Measurements from ENCODE around the gene IPCEF1. TPM values are rescaled to one million over a fixed set of nuclear protein-coding genes. Genes with fewer than 3 reads are reported as not detected.

Gene IPCEF1
- polyA plus RNA-seq, 4 donors, result 5.5 to 8.4 (median 7.0) TPM

DNA sequence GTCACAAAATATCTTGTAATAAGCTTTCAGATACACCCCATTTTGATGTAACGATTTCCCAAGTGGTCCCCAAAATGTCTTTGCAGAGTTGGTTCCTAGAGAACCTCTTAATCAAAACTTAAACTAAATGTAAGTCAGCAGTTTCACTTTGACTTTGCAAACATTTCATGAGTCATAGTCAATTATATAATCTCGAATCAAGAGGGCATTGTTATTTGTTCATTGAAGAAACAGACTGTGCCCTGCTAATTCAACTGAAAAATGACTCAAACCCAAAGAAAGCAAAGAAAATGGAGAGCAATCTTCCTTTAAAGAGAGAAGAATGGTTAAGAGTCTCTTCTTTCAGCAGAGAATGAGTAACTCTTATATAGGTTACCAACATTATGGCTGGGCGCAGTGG lies 58.3 kb downstream of the IPCEF1 start:
- DNase-seq (ENCODE audit: low read depth in 4 of 4, low spot score in 2 of 4), result no peak

DNA sequence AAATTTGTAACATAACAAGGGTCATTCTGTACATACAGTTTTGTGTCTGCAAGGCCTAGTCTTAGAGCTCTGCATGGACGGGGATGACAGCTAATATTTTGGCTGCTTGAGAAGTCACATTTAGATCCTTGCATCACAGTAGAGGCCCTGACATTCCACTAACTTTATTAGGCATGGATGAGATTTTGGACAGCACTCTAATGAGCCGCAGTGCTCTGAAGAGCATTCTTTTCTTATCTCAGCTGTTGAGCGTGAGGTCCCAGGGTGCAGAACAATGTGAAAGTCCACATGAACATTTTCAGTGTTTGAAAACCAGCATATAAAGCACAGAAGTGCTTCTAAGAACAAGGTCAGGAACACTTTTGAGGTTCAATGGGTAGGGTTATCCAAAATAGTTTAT lies 58.9 kb downstream of the IPCEF1 start:
- no peak for DNase-seq (ENCODE audit: low read depth in 4 of 4, low spot score in 2 of 4)

DNA sequence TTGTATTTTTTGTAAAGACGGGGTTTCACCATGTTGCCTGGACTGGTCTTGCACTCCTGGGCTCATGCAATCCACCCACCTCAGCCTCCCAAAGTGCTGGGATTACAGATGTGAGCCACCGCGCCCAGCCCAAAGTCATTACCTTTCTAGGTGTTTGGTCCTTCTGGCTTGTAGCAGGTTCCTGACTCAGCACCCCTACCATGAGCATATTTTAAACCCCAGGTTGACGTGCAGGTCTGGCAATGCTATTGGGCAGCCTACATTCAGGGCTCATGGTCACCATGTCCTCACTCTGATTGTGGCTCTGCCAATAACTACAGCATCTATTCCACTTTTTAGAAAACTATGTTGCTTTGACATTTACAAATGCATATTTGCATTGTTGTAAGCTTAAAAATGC lies 59.4 kb downstream of the IPCEF1 start:
- DNase-seq (ENCODE audit: low read depth in 4 of 4, low spot score in 2 of 4), result no peak

DNA sequence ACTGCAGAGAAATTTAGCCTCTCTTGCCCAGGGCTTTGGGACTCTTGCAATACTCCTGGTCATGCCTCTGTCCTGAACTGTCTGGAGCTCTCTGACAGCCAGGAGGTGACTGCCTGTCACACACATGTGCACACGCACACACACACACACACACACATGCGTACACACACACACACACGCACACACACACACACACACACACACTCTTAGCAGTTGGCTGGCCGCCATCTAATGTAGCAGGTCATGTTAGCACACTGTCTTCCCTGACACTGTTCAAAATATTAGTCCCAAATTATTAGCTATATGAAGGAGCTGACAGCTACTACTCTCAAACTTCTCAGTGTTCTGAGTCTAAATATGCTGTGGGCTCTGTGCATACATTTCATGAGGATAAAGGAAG lies 60.9 kb downstream of the IPCEF1 start:
- no peak for DNase-seq (ENCODE audit: low read depth in 4 of 4, low spot score in 2 of 4)

DNA sequence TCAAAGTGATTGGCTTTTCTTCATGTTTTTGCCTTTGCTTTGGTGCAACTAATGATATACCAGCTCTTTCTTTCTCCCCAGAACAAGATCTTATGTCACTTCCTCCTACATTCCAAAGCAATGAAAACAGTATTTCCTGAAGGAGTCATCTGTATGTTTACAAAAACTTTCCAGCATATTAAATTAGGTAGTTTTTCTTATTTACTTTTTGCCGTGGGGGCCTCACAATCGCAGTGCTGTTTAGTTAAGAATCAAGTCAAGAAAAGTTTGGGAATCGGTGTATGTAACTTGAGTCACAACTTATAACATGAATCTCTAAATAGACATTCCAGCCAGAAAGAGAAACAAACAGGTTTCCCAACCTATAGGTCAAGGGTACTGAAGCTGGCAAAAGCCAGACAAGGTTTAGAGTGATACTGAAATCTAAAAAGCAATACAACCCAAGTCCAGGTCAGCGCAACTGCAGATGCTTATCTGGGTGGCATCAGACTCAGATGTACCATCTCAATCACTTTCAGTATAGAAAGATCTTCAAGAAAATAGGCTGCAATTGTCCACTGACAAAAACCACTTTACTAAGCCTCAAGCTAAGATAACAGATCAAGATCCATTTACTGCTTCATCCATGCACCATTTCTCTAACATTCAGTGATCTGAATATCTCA lies 63.6 kb downstream of the IPCEF1 start:
- DNase-seq (ENCODE audit: low read depth in 4 of 4, low spot score in 2 of 4), result no peak

DNA sequence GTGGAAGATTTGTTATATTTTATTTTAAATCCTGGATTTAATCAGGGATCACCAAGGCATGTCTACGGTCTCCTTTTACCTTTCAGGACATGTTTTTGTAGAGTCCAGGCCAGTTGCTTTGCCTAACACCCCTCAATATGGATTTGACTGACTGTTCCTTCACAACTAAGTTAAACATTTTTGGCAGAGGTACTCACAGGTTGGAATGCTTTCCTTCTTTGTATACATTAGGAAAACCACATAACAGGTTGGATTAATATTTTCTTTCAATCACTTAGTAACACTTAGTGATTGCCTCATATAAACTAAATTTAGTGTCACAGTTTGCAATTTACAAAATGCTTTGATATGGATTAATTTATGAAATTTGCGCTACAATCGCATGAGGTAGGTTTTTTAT lies 64.5 kb downstream of the IPCEF1 start:
- no peak for DNase-seq (ENCODE audit: low read depth in 4 of 4, low spot score in 2 of 4)

DNA sequence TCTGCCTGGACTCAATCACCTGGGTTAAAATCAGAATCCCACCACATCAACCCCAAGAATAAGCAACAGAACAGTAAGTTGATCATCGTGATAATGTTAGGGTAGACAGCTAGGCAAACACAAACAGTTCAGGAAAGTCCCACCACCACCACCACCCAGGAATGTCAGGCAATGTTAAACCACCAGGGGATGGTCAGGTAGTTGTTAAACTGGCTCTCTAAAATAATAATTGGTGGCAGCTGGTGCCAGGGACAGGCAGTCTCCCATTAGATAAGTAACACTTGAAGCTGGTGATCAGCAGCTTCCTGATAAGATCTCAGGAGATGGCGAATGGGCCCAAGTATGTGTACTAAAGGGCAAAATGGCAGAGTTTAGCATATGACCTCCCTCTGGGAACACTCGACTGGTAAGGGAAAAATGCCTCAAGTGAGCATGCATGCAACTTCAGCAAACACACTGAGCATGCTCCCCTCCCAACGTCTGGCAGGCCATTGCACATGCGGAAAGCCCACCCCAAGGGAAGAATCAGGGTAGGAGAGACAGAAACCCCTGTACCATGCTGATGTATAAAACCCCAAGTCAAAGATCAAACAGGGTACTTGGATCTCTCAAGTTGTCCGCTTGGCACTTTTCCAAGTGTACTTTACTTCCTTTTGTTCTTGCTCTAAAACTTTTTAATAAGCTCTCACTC lies 66.6 kb downstream of the IPCEF1 start:
- no peak for DNase-seq (ENCODE audit: low read depth in 4 of 4, low spot score in 2 of 4)

DNA sequence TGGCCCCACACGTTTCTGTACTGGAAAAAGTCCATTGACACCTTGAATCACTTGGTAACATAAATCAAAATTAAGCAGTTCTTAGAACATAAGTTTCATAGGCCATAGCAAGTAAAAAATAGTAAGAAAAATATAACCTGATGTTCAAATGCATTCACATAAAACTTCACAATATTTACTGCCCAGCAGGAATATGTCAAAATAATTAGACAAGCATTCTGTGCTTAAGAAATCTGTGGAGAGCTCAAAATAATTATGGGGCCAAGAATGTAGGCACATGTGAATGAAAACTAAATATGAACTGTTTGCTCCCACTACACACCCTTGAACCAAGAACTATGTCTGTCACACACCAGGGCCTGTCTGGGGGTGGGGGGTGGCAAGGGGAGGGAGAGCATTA lies 70.8 kb downstream of the IPCEF1 start:
- no peak for DNase-seq (ENCODE audit: low read depth in 4 of 4, low spot score in 2 of 4)

DNA sequence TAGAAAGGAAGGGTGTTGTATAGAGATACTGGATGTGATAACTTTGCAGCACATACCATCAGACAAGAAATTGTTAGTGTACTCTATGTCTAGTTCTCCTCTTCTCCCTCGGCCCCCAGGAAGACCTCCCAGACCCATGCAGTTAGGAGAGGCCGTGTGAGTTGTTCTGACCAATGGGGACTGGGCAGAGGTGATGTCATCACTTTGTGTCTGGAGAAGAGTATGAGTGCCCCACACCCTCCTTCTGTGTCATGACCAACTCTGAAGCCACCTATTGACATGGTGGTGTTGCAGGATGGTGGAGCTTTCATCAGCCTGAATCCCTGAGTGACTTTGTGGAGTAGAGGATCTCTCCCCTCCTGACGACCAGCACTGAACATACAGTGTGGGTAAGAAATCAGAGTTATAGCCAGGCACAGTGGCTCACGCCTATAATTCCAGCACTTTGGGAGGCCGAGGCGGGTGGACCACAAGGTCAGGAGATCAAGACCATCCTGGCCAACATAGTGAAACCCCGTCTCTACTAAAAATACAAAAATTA lies 72.2 kb downstream of the IPCEF1 start:
- DNase-seq (ENCODE audit: low read depth in 4 of 4, low spot score in 2 of 4), result no peak

DNA sequence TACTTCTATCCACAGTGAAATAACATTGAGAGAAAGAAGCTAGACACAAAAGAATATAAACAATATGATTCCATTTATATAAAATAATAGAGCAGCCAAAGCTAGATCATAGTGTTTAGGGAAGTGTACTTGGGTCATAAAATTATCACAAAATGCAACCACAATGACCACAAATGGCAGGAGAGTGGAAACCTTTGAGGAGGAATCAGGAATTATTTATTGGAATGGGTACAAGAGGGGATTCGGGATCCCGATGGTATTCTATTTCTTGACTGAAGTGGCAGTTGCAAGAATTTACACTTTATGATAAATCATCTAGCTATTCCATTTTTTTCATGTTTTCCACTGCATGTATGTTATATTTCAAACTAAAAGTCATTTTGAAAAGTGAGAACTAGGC lies 76.1 kb downstream of the IPCEF1 start:
- no peak for DNase-seq (ENCODE audit: low read depth in 4 of 4, low spot score in 2 of 4)

DNA sequence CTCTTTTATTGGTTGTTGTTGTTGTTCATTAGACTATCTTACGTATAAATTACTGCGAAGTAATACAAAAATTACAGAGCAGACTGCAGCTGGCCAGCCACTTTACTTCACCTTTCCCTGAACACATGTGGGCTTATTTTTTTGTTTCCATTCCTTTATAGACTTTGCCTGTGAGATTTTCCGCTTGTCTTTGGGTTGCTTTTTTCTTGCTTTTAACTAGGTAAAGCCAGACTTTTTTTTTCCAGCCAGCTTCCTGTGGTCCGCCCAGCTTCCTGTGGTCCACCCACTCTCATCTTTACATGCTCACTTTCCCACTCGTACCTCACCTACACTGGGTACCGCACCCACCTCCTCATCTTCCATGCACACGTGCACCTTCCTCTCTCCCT lies 79.0 kb downstream of the IPCEF1 start:
- no peak for DNase-seq (ENCODE audit: low read depth in 4 of 4, low spot score in 2 of 4)

DNA sequence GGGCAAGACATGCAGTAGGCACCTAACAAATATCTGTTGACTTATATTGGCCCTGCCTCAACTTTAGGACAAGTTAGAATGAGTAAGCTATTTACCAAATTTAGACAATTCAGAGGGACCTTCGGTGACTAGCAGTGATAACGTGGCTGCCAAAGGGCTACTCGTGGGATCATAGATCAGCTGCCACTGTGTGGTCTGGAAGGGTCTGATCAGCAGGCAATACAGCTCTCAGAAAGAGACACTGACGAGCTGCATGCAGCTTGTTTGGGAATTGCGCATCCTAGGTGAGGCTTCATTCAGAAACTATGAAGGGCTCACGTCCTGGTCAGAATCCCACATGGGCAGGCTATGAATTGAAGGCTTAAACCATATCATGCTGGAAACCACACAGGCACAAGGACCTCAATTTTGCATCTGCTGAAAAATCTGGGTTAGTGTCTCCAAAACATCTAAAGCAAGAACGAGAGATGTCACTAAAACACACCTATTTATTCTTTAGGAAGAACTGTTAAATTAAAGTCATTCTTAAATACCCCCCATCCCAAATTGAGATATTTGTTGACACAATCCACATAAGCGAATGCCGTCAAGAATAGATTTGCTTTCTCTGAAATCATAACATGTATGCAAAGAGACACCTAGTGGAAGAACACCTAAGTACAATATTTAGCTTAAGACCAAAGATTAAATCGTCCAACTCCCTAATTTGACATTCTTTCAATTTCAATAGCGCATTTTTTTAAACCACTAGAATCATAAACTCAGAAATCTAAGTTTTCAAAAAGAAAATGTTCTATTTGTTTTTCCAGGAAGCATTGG lies 79.6 kb downstream of the IPCEF1 start:
- DNase-seq (ENCODE audit: low read depth in 4 of 4, low spot score in 2 of 4), result no peak

DNA sequence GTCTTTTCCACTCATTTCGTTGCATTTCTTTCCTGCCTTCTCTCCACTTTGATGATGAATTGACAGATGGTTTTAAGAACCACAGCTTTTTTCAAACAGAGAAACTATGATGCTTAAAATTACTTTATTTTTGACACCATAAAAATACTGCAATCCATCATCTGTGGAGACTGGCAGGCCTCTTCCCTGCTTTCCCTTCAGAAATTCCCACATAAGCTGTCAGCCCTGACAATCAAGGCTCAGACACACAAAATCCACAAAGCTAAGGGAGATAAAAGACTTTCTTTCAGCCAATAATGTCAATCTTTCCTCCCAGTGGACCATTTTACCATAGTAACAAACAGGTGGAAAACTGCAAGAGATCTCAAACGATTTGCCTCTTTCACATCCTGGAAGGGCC lies 82.4 kb downstream of the IPCEF1 start:
- DNase-seq (ENCODE audit: low read depth in 4 of 4, low spot score in 2 of 4), result no peak

DNA sequence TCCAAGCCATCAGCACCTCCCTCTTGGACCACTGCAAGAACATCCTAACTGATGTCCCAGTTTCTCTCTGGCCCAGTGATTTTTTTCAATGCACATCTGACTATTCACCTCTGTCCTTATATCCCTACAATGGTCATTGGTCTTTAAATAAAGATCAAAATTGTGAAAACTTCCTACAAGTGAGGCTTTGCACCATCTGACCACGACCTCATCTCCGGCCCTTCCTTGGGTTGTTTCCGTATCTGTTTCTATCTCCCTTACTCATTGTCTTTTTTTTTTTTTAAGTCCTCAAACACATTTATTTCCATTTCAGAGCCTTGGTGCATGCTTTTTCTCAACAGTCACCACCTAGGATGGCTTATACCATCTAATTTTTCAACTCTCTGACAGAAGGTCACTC lies 88.1 kb downstream of the IPCEF1 start:
- no peak for DNase-seq (ENCODE audit: low read depth in 4 of 4, low spot score in 2 of 4)

DNA sequence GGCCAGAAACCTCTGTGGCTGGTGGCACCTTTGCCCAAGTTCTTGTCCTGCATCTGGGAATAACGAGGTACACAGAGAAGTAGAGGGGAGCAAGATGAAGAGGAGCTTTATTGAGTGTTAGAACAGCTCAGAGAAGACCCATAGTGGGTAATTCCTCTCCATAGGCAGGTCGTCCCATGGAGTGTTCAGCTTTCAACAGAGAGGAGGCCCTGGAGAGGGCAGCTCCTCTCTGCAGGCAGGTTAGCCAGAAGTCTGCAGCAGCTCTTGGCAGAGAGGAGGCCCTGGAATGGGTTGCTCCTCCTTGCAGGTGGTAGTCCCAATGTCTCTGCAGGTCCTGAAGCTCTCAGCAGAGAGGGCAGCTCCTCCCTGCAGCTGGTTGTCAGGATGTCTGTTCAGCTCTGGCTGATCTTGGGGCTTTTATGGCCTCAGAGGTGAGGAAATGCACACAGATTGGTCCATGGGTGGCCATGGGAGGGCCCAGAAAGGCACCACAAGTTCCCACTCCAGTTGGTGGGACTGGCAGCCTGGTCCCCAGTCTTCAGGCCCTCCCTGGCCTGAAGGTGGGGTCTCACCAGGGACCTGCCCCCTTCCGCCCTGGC lies 89.0 kb downstream of the IPCEF1 start:
- no peak for DNase-seq (ENCODE audit: low read depth in 4 of 4, low spot score in 2 of 4)

DNA sequence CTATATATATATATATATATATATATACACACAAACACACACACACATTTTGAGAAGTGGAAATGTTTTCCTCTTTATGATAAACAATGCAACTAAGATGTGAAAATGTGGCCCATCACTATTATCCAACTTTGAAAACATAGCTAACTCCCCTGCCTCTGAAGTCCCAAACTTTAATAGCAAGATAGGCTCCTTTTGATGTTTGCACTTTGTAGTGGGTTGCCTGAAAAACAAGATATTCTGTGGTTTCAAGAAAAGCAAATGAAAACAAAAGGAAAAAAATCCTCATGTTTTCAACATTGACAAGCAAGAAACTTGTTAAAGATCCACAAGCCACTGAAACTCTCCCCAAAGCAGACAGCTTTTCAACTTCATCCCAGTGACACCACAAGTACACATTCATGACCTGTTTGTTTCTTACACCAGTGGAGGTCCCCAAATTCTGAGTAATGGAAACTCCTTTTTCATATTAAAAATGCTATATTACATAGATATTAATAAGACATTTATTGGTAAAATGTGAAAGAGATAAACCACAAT lies 90.0 kb downstream of the IPCEF1 start:
- no peak for DNase-seq (ENCODE audit: low read depth in 4 of 4, low spot score in 2 of 4)

DNA sequence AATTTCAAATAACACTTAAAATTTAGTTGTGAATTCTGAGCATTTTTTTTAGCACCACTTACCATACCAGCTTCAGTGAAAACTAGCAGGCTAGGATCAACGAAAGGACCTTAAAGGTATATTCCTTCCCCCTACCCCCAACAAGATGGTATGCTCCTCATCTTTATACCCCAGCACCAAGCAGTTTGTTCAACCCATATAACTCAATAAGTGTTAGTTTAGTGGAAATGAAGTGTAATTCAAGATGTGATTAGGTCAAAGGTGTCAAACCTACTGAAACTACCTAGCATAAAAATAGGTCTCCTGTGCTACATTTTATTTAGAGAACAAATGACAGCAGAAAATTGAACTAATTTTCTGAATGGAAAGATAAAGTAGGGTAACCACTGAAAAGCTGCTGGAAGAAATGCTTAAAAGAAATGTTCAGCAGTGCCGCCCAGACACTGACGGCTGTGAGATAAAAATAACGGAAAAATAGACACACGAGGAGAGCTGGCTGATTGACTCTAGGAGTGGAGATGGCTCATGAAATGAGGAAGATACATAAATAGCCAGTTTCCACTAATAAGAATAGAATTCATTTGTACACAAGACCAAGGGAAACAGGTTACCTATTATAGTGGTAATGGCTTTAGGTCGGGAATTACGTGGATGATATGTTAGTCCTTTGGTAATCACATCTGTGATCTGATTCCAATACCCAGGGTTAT lies 94.8 kb downstream of the IPCEF1 start:
- DNase-seq (ENCODE audit: low read depth in 4 of 4, low spot score in 2 of 4), result no peak

DNA sequence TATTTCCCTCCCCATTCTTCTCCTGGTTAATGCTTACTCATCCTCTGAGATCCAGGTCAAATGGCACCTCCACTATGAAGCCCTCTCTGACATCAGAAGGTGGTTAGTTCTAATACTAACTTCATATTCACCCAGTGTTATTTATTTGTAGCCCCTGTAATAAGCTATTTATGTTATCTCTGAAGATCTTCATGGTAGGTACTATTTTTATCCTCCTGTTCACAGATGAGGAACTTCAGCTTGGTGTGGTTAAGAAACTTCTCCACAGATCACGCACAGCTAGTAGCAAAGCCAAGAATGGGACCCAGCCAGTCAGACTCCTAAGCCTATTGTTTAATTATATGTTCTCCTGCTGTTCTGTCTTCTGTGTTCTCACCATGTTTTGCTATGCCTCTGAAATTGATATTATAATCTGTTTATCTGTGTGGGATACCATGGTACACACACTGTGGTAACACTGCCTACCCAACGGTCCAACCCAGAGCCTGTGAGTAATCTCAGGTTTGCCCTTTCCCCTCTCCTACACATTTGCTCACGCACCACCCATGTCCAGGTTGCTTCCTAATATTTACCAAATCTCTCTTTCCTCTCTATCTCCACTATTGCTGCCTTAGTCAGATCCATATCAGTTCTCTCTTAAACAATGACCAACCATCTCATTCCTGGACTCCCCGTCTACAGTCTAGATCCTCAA lies 98.4 kb downstream of the IPCEF1 start:
- no peak for DNase-seq (ENCODE audit: low read depth in 4 of 4, low spot score in 2 of 4)

DNA sequence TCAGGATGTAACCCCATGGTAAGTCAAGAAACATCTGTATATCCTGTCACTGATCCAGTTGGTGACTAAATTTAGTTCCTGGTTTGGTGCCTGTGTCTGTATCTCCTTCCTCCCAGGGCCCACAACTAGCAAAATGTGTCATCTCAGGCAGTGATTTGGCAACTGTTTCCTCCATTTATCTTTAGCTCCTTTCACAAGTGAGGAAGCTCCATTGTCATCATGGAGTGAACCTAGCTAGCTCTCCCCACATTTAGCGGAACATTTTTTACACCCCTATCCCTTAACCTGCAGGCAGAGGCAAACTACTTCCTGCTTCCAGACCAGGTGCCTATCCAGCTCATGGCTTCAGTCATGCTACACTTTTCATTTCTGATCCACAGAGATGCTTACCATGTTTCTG lies 99.5 kb downstream of the IPCEF1 start:
- no peak for DNase-seq (ENCODE audit: low read depth in 4 of 4, low spot score in 2 of 4)

DNA sequence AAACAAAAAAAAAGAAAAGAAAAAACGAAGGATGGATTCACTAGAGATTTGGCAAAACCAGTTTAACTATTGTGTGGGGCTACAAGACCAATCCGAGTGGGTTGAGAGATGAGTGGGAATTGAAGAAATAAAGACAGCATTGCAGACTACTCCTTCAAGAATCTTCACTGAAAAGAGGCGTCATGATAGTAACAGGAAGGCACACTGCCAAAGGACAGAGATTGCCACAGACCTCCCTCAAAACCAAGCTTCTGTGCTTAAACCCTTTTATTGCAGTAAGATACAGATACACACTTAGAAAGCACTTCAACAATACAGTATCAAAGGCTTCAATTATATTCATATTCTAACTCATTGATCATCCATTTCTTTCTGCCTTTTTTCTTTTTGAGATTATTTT lies 103.9 kb downstream of the IPCEF1 start:
- no peak for DNase-seq (ENCODE audit: low read depth in 4 of 4, low spot score in 2 of 4)
